Stimulated activated CD8-positive, alpha-beta memory T cell treated with anti-CD3 and anti-CD28 coated beads, Interleukin-12 subunit alpha, Interleukin-12 subunit beta, amount 100 ng/mL, for 4 hours (primary cell): ENCODE results near the gene KANSL1.

Experiments used
- DNase-seq: peaks from one replicate; pipeline ENCODE4 v3.0.0-alpha.2; 2020; ENCODE audit warnings: low read depth

KANSL1 gene

DNA sequence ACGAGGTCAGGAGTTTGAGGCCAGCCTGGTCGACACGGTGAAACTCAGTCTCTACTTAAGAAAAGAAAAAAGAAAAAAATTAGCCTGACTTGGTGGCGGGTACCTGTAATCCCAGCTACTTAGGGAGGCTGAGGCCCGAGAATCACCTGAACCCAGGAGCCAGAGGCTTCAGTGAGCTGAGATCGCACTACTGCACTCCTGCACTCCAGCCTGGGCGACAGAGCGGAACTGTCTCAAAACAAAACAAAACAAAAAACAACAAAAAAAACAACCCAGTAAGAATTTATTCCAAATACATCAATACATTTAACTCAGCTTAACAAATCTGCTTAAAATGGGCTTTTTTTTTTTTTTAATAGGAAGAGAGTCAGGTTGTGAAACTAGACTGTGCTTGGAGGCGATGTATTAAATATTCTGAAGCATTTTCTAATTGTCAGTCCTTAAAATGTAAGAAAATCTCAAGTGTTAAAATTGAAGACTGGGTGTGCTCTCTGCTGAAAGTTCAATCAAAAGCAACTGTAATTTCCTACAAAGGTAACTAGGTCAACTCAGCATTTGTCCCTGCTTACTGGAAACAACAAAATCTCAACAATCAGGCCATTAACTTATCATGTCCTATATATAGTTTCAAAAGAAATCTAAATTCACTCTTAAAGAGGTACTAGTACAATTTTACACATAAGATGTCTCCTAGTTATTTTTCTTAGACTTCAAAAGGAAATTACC, 23.2 kb downstream of the KANSL1 start:
- no peak for DNase-seq

DNA sequence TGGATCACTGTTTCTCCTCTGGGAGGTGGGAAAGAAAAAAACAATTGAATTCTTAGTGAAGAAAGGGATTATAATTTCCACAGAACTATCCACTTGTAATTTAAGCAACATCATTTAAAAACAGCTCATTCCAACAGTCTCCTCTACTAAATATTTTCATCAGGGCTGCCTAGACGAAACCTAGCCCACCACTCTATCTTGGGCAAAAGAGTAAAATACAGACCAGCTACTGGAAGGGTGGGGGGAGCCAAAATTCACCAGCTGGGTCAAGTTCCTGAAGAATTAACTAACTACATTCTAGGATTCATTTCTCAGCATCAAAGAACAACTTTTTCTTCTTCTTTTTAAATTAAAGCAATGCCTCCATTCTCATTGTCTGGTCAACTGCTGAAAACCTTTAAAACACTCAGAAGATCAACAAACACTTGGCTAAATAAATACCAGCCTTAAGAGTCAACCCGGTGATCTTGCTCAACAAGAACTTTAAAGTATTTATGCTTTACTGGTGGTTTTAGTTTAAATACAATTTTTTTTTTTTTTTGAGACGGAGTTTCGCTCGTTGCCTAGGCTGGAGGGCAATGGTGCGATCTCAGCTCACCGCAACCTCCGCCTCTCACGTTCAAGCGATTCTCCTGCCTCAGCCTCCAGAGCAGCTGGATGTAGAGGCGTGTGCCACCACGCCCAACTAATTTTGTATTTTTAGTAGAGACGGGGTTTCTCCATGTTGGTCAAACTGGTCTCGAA, 25.2 kb downstream of the KANSL1 start:
- DNase-seq = no peak

DNA sequence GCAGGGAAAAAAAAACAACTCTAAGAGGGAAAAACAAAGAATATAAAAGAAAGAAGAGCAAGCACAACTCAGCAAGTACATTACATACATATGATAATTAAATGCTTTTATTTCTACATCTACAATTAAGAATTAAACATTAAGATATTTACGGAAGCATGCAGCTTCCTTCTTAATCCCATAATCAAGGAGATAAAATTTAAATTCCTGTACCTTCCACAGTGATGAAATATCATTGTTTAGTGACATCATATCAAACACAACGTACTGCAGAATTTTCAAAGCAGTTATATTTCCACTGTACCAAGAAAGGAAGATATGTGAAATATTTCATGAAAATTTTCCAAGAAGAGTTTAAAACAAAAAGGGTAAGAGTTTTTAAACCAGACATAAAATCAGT, 26.0 kb downstream of the KANSL1 start:
- DNase-seq = no peak

DNA sequence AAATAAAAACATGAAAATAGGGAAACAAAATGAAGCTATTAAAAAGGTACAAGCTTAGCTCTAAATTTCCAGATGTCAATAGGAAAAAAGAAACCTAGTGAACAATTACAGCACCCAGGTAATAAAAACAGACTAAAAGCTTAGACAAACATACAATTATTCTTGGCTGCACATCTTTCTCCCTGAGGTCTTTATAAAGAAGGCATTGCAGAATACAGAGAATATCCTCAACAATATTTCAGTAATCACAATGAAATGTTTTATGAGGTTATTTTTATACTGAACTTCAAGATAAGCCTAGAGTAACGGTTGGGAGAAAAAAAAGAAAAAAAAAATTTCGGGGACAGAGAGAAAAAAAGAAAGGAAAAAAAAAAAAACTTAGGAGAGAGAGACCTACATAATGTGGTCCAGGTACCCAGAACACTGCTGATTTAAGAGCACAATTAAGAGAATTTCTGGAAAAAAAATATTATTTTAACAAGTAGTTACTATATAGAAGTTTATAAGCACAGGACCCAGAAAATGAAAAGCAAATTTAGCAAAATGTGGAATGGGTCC, 26.5 kb downstream of the KANSL1 start:
- DNase-seq = no peak

DNA sequence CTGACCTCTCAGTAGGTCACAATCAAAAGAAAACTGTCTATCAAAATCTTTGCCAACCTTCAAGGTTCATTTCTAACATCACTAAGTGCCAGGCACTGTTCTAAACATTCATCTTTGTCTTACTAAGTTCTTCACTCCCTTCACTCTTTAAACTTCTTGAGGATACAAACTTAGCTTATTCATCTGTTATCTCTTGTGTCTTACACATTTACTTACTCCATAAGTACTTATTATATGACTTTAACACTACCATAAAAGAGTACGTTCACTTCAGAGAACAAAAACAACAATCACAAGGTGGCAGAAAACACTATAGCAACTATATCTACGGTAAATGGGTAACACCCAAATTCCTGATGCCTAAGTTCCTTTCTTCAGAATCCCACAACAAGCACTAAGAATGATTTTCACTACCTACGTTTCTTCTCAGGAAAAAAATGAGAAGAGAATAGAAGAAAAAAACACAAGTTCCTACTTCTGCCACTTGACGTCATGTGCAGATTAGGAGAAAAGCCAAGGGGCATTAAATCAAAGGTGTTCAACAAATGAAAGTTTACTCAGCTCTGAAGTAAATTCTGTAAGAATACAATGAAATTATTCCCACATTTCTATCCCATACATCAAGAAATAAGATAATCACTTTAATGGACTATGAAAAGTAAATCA, 29.2 kb downstream of the KANSL1 start:
- no peak for DNase-seq

DNA sequence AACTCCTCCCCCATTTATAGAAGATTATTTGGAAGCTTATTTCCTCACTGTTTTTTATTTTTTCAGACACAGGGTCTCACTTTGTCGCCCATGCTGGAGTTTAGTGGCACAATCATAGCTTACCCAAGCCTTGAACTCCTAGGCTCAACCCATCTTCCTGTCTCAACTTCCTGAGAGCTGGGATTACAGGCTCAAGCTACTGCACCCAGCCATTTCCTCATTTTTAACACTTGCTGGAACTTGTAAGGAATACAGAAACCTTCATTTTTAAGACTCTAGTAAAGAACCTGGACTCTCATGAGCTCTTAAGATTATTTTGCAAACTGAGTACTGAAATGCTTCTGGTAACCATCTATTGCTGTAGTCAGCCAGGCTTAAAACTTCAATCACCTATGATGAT, 29.9 kb downstream of the KANSL1 start:
- DNase-seq = no peak

DNA sequence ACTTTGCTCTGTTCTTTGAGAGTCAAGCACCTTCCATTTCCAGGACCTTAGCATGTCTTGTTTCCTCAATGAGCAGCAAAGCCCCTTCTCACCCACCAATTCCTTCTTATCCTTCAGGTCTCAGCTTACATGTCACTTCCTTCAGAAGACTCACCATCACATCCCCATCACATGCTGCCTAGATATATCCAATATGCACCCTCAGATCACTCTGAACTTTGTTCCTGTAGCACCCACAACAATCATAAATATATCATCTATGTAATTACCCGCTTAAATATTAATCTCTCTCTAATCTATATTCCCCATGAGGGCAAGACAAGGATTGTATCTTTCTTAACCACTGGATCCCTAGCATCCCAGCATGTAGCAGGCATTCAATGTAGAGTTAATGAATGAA, 30.4 kb downstream of the KANSL1 start:
- DNase-seq = no peak

DNA sequence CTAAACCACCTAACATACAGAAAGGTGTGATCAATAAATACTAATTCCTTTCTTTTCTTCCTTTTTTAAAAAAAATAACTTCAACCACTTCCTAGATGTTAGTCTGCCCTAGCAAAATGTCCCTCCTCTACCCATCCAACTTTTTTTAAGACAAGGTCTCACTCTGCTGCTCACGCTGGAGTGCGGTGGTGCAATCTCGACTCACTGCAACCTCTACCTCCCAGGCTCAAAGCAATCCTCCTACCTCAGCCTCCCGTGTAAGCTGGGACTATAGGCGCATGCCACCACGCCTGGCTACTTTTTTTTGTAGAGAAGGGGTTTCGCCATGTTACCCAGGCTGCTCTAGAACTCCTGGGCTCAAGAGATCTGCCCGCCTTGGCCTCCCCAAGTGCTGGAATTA, 33.1 kb downstream of the KANSL1 start:
- no peak for DNase-seq

DNA sequence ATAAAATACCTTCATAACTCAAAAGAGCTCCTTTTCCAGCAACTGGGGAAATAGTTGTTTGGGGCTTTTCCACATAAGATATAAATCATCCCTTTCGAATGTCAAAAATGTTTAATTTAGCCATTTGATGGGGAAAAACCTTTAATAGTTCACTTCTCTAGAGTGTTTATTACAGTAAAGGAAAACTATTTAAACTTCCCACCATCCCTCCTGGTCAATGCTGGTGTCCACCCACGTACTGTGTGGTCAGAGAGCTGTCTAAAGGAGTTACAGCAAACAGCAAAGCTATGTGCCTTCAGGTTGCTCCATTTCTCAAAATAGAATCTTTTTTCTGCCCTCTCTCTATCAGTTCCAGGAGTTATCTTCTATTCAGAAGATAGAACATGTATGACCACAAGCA, 33.5 kb downstream of the KANSL1 start:
- no peak for DNase-seq

DNA sequence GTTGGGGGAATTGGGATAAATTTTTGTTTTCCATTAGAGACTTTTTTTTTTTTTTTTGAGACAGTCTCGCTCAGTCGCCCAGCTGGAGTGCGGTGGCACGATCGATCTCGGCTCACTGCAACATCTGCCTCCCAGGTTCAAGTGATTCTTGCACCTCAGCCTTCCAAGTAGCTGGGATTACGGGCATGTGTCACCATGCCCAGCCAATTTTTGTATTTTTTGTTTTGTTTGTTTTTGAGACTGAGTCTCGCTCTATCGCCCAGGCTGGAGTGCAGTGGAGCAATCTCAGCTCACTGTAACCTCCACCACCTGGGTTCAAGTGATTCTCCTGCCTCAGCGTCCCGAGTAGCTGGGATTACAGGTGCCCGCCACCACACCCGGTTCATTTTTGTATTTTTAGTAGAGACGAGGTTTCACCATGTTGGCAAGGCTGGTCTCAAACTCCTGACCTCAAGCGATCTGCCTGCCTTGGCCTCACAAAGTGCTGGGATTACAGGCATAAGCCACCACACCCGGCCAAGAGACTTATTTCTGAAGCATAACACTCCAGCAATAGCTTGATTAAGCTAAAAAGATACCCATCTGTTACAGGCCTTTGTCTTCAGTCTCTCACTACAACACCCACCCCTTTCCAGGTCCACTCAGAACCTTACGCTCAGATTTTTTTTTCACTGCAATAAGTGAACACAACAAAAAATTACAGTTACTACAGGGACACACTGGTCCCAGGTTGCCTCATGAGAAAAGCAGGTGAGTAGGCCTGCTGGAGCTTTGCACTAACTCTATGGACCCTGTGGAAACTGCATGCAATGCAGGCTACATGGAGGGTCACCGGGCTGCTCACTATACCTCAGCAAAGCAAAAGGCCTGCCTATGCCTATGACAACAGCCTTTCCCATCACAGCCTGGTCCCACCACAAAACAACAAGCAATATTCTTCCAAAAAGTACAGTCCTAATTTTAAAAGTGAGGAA, 34.6 kb downstream of the KANSL1 start:
- no peak for DNase-seq

DNA sequence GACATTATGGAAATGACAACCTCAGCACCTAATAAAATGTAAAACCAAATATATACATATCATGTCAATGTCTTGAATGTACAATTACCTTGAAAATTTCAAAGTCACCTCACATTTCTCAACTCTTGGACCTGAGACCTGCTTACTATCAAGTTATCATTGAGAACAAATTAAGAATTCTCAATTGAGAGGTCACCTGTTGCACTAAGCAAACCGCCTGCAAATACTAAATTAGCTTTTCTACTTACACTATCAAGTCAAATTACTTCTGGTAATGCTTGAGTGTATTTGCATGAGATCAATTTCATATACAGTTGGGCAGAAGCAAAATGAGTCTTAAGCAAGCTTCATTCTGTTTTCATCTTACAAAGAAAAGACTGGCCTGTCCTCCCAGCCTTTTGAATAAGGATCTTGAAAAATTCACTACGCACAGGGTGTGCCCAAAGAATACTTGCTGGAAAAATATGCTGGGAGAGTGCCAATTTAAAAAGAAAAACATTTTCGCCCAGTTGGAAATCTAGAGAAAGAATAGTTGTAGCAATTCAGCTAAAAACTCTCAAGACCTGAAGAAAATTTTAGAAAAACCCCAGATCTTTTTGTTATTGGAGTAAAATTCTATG, 35.7 kb downstream of the KANSL1 start:
- DNase-seq = no peak

DNA sequence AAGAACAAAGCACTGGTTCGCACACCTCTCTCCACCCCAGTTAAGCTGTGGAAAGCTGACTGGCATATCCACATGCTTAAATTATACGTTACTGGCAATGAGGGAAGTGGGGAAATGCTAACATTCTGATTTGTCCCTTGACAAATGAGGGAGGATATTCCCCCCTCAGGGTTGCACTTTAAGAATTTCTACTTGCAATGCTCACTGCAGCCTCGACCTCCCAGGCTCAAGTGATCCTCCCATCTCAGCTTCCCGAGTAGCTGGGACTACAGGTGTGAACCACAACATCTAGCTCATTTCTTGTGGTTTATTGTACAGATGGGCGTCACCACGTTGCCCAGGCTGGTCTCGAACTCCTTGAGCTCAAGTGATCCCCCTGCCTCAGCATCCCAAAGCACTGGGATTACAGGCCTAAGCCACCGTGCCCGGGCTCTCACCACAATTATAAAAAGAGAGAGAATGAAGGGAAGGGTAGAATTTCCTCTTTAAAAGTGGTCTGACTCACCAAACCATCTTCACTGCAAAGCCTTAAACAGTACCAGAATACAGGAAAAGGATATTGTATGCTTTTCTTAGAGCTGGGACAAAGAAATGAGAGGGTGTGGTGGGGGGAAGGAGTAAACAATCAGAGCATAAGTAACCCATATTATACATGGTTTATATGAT, 38.9 kb downstream of the KANSL1 start:
- no peak for DNase-seq

DNA sequence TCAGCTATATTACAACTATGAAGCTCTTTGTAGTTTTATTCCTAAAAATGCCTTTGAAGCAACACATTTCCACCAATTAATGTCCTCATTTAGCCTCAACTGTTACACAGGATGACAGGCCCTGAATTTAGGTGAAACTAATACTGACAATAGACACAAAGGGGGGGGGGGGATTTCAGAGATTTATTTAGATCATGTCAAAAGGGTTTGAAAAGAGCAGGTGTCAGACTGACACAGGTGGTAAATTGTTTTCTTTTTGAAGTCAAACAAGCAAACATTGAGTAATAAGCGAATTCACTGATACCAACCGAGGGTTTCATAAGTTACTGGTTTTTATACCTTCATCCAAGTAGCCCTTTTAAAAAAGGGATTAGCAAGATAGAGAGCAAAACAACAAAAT, 40.8 kb downstream of the KANSL1 start:
- no peak for DNase-seq

DNA sequence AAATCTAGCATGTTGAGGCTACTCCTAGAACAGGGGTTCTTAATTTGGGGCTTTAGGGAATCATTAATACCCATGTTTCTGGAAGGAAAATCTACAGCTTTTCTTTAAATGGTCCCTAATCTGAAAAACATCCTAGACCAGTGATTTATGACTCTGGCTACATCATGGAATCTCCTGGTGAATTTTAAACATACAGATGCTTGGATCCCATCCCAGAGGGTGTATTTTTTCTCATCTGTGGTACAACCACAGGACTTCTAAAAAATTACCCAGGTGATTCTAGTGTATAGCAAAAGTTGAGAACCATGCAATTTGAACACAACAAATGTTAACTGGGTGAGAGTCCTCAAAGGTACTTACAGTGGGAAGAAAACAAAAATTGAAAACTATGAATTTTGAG, 41.5 kb downstream of the KANSL1 start:
- DNase-seq = no peak

DNA sequence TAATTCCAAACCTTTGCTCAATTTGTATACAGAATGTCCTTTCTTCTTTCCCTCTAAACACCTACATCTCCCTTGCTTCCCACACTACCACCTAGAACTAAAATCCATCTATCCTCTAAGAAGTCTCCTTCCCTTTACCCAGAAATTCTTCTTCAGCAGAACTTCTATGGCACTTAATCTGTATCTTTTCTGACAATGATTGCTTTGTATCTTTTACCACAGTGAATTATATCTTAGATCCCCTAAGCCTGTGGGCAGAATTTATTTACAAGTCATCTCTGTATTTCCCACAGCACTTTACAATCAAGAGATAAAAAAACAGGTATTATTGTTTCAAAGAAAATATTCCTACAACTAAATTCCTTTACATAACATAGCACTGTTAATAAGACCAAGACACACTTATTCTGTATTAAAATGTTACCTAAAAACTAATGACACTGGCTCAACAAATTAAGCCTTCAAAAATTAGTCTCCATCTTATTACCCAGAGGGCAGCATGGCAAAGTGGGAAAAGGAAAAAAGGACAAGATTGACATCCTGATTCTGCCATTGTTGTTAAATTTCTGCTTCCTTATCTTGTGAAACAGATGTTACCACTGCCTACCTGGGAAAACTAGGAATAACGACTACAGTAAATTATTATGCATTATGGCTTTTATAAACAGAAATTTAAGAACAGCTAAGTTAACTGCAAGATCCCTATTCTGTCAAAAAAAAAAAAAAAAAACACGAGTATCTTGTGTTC, 42.8 kb downstream of the KANSL1 start:
- no peak for DNase-seq

DNA sequence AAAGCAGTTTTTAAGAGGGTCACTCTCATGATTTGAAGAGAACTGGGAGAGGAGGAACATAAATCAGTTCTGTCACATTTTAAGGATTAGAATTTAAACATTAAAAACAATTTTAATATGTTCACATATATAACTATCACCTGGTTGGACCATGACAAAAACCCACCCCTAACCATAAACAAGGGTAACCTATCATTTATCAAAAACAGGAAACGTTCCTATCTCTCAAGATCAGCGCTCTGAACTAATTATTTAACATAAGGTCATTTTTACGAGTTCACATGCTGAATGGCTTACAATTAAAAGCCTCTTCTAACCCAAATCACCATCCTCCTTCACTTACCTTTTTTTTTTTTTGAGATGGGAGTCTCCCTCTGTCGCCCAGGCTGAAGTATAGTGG, 45.0 kb downstream of the KANSL1 start:
- DNase-seq = no peak

DNA sequence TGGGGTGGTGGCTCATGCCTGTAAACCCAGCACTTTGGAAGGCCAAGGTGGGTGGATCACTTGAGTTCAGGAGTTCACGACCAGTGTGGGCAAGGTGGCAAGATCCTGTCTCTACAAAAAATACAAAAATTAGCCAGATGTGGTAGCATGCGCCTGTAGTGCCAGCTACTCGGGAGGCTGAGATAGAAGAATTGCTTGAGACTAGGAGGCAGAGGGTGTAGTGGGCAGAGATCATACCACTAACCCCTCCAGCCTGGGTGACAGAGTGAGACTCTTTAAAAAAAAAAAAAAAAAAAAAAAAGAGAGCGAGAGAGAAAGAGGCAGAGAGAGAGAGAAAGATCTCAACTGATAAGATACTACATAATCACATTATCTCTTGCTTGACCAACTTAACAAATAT, 45.9 kb downstream of the KANSL1 start:
- no peak for DNase-seq

DNA sequence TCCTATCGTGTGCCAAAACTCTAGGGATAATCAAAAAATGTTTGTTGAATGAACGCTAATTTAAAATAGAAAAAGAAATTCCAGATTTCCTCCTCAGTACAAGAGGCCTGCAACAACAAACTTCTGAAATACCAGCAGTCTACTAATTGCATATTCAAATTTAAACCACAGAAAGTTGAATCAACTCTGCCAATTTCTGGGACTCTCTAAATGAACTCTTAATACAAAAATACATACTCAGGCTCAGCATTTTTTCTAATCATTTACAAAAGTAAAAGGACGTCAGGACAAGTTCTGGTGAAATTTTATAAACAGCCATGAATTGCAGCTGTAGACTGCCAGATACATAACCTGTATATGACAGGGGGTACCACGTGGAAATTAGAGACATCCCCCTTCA, 49.0 kb downstream of the KANSL1 start:
- DNase-seq = no peak

DNA sequence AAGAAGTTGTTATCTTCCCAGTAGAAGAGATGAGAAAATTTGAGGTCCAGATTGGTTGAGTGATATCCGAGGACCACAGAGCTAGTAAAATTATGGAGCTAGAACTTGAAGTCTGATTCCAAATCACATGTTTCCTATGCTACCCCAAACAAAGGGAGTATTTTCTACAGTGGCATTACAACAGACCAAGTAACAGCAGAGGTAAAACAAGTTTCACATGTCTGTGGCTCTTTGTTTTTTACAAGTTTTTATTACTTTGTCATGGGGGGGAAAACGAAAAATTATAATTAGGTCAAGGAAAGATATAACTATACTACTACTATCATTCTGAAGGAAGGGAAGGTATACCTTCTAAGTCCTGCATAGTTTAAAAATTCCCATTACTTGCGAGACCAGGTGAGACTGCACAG, 49.4 kb downstream of the KANSL1 start:
- no peak for DNase-seq

DNA sequence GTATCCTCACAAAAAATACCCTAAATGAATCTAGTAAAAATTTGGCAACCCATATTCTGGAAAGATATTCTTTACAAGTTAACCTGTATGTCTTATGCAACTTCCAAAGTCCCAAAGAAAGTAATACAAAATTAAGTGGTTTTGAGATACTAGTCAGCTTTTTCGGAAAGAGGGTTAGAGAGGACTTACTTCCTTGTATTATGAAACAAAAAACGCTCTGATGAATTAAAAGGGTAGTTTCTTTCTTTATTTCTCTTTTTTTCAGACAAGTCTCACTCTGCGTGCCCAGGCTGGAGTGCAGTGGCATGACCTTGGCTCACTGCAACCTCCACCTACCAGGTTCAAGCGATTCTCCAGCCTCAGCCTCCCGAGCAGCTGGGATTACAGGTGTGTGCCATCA, 51.6 kb downstream of the KANSL1 start:
- no peak for DNase-seq
